Measurements from ENCODE around the gene PKD2L2.
"Not testable (repeated sequence)": the region's sequence is repeated elsewhere in the genome, so short reads cannot be mapped to it uniquely, and the experiment has no call there.

PKD2L2 gene

GRCh38 chr5:137914758-137915157 lies 25.5 kb downstream of the PKD2L2 start:
- Mint-ChIP-seq H3K4me3 (no peak overlapping the region), H3K9me3 (ENCODE audit: low read depth) (peaks cover 10% of the 10 kb centered on the region), H3K4me1 (ENCODE audit: low read depth) (no peaks in the 10 kb centered on the region), H3K27me3 (peaks cover 5% of the 10 kb centered on the region), H3K36me3 (peaks cover 2% of the 10 kb centered on the region), H3K27ac (no peak overlapping the region)

GRCh38 chr5:137916923-137917322 lies 27.7 kb downstream of the PKD2L2 start:
- no peaks in the 10 kb centered on the region for H3K4me1 Mint-ChIP-seq (ENCODE audit: low read depth)
- H3K27me3 Mint-ChIP-seq: peaks cover 5% of the 10 kb centered on the region
- peaks cover 10% of the 10 kb centered on the region for H3K9me3 Mint-ChIP-seq (ENCODE audit: low read depth)
- no peak overlapping the region for H3K27ac Mint-ChIP-seq
- H3K36me3 Mint-ChIP-seq: no peaks in the 10 kb centered on the region
- H3K4me3 Mint-ChIP-seq: no peak overlapping the region

GRCh38 chr5:137921931-137922330 lies 32.7 kb downstream of the PKD2L2 start:
- H3K36me3 Mint-ChIP-seq: no peaks in the 10 kb centered on the region
- H3K27me3 Mint-ChIP-seq: no peaks in the 10 kb centered on the region
- H3K27ac Mint-ChIP-seq: no peak overlapping the region
- H3K4me3 Mint-ChIP-seq: no peak overlapping the region
- no peaks in the 10 kb centered on the region for H3K4me1 Mint-ChIP-seq (ENCODE audit: low read depth)
- peaks cover 4% of the 10 kb centered on the region for H3K9me3 Mint-ChIP-seq (ENCODE audit: low read depth)

- H3K27me3 Mint-ChIP-seq: no peaks in the 10 kb centered on the region
- H3K4me3 Mint-ChIP-seq: no peak overlapping the region
- H3K36me3 Mint-ChIP-seq: peaks cover 4% of the 10 kb centered on the region
- H3K9me3 Mint-ChIP-seq (ENCODE audit: low read depth): no peaks in the 10 kb centered on the region
- no peak overlapping the region for H3K27ac Mint-ChIP-seq
- H3K4me1 Mint-ChIP-seq (ENCODE audit: low read depth): no peaks in the 10 kb centered on the region
Observed at GRCh38 chr5:137923856-137924255, 34.6 kb downstream of the PKD2L2 start.

- H3K9me3 Mint-ChIP-seq (ENCODE audit: low read depth): no peaks in the 10 kb centered on the region
- H3K27me3 Mint-ChIP-seq: no peaks in the 10 kb centered on the region
- H3K4me1 Mint-ChIP-seq (ENCODE audit: low read depth): peaks cover 3% of the 10 kb centered on the region
- no peak overlapping the region for H3K27ac Mint-ChIP-seq
- peaks cover 8% of the 10 kb centered on the region for H3K36me3 Mint-ChIP-seq
- no peak overlapping the region for H3K4me3 Mint-ChIP-seq
Observed at GRCh38 chr5:137932800-137933199, 43.5 kb downstream of the PKD2L2 start.

- Mint-ChIP-seq H3K27me3 (no peaks in the 10 kb centered on the region), H3K4me3 (no peak overlapping the region), H3K27ac (no peak overlapping the region), H3K36me3 (peaks cover 5% of the 10 kb centered on the region), H3K9me3 (ENCODE audit: low read depth) (no peaks in the 10 kb centered on the region), H3K4me1 (ENCODE audit: low read depth) (peaks cover 5% of the 10 kb centered on the region)
Observed at GRCh38 chr5:137933491-137933911, 44.2 kb downstream of the PKD2L2 start.

- no peaks in the 10 kb centered on the region for H3K9me3 Mint-ChIP-seq (ENCODE audit: low read depth)
- peaks cover 7% of the 10 kb centered on the region for H3K36me3 Mint-ChIP-seq
- H3K4me3 Mint-ChIP-seq: no peak overlapping the region
- H3K4me1 Mint-ChIP-seq (ENCODE audit: low read depth): peaks cover 10% of the 10 kb centered on the region
- no peaks in the 10 kb centered on the region for H3K27me3 Mint-ChIP-seq
- H3K27ac Mint-ChIP-seq: peak overlapping the region; percentile 35
Observed at GRCh38 chr5:137935190-137935589, 45.9 kb downstream of the PKD2L2 start.

- H3K27ac Mint-ChIP-seq: peak overlapping the region; percentile 34
- no peaks in the 10 kb centered on the region for H3K27me3 Mint-ChIP-seq
- H3K9me3 Mint-ChIP-seq (ENCODE audit: low read depth): no peaks in the 10 kb centered on the region
- H3K4me3 Mint-ChIP-seq: no peak overlapping the region
- H3K4me1 Mint-ChIP-seq (ENCODE audit: low read depth): peaks cover 10% of the 10 kb centered on the region
- H3K36me3 Mint-ChIP-seq: peaks cover 7% of the 10 kb centered on the region
Observed at GRCh38 chr5:137935694-137936093, 46.4 kb downstream of the PKD2L2 start.

- no peaks in the 10 kb centered on the region for H3K9me3 Mint-ChIP-seq (ENCODE audit: low read depth)
- H3K27ac Mint-ChIP-seq: peak overlapping the region; percentile 87
- peaks cover 15% of the 10 kb centered on the region for H3K36me3 Mint-ChIP-seq
- no peak overlapping the region for H3K4me3 Mint-ChIP-seq
- H3K4me1 Mint-ChIP-seq (ENCODE audit: low read depth): peaks cover 10% of the 10 kb centered on the region
- H3K27me3 Mint-ChIP-seq: no peaks in the 10 kb centered on the region
Observed at GRCh38 chr5:137937994-137938750, 48.9 kb downstream of the PKD2L2 start.

- Mint-ChIP-seq H3K4me3 (no peak overlapping the region), H3K36me3 (peaks cover 15% of the 10 kb centered on the region), H3K9me3 (ENCODE audit: low read depth) (no peaks in the 10 kb centered on the region), H3K27me3 (no peaks in the 10 kb centered on the region), H3K27ac (peak overlapping the region; percentile 87), H3K4me1 (ENCODE audit: low read depth) (peaks cover 10% of the 10 kb centered on the region)
Observed at GRCh38 chr5:137938751-137939143, 49.5 kb downstream of the PKD2L2 start.

- Mint-ChIP-seq H3K27me3 (no peaks in the 10 kb centered on the region), H3K9me3 (ENCODE audit: low read depth) (no peaks in the 10 kb centered on the region), H3K4me3 (no peak overlapping the region), H3K36me3 (peaks cover 19% of the 10 kb centered on the region), H3K4me1 (ENCODE audit: low read depth) (peaks cover 10% of the 10 kb centered on the region), H3K27ac (peak overlapping the region; percentile 87)
Observed at GRCh38 chr5:137939331-137939730, 50.1 kb downstream of the PKD2L2 start.

- not testable (repeated sequence) for H3K4me3 Mint-ChIP-seq; H3K4me1 Mint-ChIP-seq (ENCODE audit: low read depth); H3K27me3 Mint-ChIP-seq; H3K9me3 Mint-ChIP-seq (ENCODE audit: low read depth); H3K27ac Mint-ChIP-seq
- peaks cover 23% of the 10 kb centered on the region for H3K36me3 Mint-ChIP-seq
Observed at GRCh38 chr5:137944280-137944679, 55.0 kb downstream of the PKD2L2 start.

GRCh38 chr5:137945825-137946224 lies 56.6 kb downstream of the PKD2L2 start:
- Mint-ChIP-seq H3K4me3 (no peak overlapping the region), H3K36me3 (peaks cover 23% of the 10 kb centered on the region), H3K4me1 (ENCODE audit: low read depth) (no peaks in the 10 kb centered on the region), H3K9me3 (ENCODE audit: low read depth) (no peaks in the 10 kb centered on the region), H3K27me3 (no peaks in the 10 kb centered on the region), H3K27ac (no peak overlapping the region)

- no peak overlapping the region for H3K27ac Mint-ChIP-seq
- no peaks in the 10 kb centered on the region for H3K27me3 Mint-ChIP-seq
- H3K4me1 Mint-ChIP-seq (ENCODE audit: low read depth): no peaks in the 10 kb centered on the region
- H3K9me3 Mint-ChIP-seq (ENCODE audit: low read depth): no peaks in the 10 kb centered on the region
- no peak overlapping the region for H3K4me3 Mint-ChIP-seq
- H3K36me3 Mint-ChIP-seq: peaks cover 8% of the 10 kb centered on the region
Observed at GRCh38 chr5:137954131-137954879, 65.0 kb downstream of the PKD2L2 start.

GRCh38 chr5:137957948-137958347 lies 68.7 kb downstream of the PKD2L2 start:
- H3K27ac Mint-ChIP-seq: no peak overlapping the region
- no peaks in the 10 kb centered on the region for H3K9me3 Mint-ChIP-seq (ENCODE audit: low read depth)
- H3K4me3 Mint-ChIP-seq: no peak overlapping the region
- H3K36me3 Mint-ChIP-seq: peaks cover 6% of the 10 kb centered on the region
- no peaks in the 10 kb centered on the region for H3K27me3 Mint-ChIP-seq
- H3K4me1 Mint-ChIP-seq (ENCODE audit: low read depth): no peaks in the 10 kb centered on the region
